GM21576 (cell line): Measurements from ENCODE around the gene NARF.
"Not testable (repeated sequence)": the region's sequence is repeated elsewhere in the genome, so short reads cannot be mapped to it uniquely, and the experiment has no call there.

Experiments
- ATAC-seq: cut with Tn5 transposase; IDR thresholded peaks from one replicate; pipeline ENCODE4 v1.9.1; 2021; ENCODE audit warnings: mild to moderate bottlenecking, moderate library complexity; ENCODE audit not compliant: unreplicated experiment

NARF gene

GRCh38 chr17:82458179-82458884 is at the start of gene NARF:
TSS of gene NARF (plus strand) at chr17:82458741. CDS start at chr17:82458804, 63 bp downstream.
- peak; percentile 93 for ATAC-seq

- ATAC-seq, result no peak
Measured at GRCh38 chr17:82408938-82409318, 49.6 kb upstream of the NARF start.

GRCh38 chr17:82410014-82410716 is 48.4 kb upstream of the NARF start:
- ATAC-seq, result no peak

DNA sequence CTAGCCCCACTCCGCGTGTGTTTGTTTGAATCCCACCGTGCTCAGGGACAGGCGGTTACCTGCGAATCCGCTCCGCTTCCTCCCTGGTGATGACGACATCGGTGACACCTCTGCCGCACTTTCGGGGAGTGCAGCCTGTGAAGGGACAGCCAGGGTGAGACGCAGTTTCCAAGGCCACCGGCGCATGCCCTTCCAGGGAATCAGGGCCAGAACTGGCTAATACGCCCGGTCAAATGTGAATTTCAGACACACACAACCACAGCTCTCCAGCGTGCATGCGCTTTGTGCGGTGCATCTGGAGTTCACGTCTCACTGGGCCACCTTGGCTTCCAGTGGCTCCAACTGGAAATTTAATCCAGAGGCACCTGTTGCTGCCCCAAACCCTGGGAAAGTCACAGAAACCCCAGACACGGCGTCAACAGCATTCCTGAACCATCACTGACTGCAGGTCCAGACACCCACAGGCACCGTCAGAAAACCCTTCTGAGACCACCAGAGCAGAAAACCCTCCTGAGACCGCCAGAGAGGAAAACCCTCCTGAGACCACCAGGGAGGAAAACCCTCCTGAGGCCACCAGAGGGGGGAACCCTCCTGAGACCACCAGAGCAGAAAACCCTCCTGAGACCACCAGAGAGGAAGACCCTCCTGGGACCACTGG is 47.0 kb upstream of the NARF start:
- ATAC-seq, result no peak

DNA sequence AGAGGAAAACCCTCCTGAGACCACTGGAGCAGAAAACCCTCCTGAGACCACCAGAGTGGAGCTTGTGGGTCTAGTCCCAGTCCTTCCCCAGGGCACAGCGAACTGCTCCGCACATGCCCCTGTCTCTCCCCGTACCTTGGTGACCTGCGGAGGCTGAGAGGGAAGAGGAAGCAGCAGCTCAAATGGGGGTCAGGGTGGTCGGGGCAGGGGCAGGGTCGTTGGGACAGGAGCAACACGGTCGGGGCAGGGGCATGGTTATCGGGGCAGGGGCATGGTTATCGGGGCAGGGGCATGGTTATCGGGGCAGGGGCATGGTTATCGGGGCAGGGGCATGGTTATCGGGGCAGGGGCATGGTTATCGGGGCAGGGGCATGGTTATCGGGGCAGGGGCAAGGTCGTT is 46.5 kb upstream of the NARF start:
- ATAC-seq, result not testable (repeated sequence)

- no peak for ATAC-seq
Measured at GRCh38 chr17:82412535-82413520, 45.7 kb upstream of the NARF start.

- no peak for ATAC-seq
Measured at GRCh38 chr17:82414548-82415281, 43.8 kb upstream of the NARF start.

- ATAC-seq, result no peak
Measured at GRCh38 chr17:82415336-82415735, 43.2 kb upstream of the NARF start.

DNA sequence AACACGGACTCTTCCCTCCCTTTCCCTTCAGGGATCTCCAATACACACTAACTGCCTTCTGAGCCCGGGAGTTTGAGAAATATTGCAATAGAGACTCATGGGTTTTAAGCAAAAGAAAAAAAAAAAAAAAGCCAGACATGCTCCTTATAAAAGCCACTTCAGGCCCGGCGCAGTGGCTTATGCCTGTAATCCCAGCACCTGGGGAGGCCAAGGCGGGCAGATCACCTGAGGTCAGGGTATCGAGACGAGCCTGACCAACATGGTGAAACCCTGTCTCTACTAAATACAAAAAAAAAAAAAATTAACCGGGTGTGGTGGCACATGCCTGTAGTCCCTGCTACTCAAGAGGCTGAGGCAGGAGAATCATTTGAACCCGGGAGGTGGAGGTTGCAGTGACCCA is 42.8 kb upstream of the NARF start:
- ATAC-seq, result no peak

- no peak for ATAC-seq
Measured at GRCh38 chr17:82416264-82416663, 42.3 kb upstream of the NARF start.

DNA sequence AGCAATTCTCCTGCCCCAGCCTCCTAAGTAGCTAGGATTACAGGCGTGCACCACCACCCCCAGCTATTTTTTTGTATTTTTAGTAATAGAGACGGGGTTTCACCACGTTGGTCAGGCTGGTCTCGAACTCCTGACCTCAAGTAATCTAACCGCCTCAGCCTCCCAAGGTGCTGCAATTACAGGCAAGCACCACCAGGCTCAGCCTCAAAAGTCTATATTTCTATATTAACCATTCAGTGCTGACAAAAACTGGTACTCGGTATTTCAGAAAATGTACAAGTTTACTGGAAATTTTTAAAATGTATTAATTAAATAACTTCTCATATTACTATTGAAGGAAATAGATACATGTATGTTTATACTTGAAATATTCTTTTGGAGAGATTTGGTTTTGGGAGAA is 41.8 kb upstream of the NARF start:
- no peak for ATAC-seq

DNA sequence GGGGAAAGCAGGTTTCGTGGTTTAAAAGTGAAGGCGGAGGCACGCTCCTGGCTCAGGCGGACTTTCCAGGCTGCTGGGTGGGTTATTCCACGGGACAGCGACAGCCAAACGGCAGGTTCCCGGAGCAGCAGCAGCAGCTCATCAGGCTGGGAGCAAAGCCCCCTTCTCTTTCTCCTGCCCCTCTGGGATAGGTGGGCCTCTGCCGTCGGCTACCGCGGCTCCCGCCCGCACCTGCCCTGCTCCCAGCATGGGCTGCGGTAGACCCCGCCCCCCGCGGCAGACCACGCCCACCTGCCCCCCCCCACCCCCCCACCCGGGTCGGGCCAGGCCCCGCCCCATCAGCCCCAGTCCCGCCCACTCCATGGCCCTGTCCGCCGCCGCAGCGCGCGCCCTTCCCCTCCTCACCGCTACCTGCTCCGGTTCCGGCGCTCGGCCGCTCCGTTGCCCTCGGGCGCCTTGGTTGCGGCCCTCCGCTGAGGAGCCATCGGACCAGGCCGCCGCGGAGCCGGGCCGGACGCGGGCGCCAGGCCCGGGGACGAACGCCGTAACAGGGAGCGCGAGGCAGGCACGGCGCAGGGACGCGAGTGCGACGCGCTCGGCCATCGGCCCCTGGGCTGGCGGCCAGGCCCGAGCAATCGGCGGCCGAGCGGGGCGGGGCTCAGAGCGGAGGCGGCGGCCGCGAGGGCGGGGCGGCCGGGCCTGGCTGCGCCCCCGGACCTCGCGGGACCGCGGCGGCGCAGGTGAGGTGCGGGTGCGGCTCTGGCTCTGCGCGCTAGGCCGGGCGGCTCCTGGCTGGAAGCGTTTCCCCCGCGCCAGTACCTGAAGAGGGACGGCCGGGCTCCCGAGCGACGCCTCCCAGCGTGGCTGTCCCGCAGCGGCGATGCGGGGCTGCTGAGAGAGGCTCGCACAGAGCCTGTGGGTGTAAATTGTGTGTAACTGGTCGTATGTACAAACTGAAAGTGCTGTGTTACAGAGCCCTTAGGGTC is 40.2 kb upstream of the NARF start, which contains the start of the genes HEXD and OGFOD3:
Gene HEXD, plus strand, starts transcription at position 347 of the 986 bp plus-strand sequence. CDS start 1,453 bp downstream, outside the sequence.
Gene OGFOD3, minus strand, starts transcription at position 586 of the 986 bp plus-strand sequence. Its CDS starts 101 bp downstream, at position 485.
- peak; percentile 76 for ATAC-seq

GRCh38 chr17:82419540-82419939 is 39.0 kb upstream of the NARF start:
- ATAC-seq, result no peak

DNA sequence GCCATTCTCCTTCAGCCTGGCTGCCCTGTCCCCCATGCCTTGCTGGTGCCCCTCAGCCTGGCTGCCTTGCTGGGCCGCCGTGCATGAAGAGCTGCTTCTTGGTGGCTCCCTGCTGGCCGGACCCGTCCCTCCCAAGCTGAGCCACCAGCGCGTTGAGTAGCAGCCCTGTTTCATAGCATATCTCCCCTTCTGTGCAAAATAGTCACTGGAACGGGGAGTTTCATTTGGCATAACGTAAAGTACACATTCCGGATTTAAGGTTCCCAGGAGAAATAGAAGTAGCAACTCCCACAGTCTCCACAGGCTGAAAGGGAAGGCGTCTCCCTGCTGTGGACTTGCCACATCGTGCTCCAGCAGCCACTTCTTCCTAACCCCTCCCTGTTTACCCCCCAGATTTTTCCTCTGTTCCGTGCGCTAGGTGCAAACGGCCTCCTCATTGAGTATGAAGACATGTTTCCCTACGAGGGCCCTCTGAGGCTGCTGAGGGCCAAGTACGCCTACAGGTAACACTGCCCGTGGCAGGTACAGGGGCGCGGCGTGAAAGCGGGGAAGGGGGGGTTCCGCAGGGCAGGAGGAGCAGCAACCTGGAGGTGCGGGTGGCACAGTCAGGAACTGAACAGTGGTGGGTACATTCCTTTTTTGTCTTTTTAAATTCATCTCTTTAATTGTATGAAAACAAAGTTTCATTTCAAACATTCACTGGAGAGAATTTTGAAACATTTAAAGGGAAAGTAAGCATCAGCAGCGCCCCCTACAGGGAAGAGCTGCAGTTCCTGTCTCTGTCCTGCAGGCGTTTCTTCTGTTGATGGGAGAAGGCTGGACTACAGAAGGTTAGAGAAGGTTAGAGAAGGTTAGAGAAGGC is 34.3 kb upstream of the NARF start:
- ATAC-seq, result no peak

GRCh38 chr17:82424863-82425159 is 33.7 kb upstream of the NARF start:
- ATAC-seq, result no peak

DNA sequence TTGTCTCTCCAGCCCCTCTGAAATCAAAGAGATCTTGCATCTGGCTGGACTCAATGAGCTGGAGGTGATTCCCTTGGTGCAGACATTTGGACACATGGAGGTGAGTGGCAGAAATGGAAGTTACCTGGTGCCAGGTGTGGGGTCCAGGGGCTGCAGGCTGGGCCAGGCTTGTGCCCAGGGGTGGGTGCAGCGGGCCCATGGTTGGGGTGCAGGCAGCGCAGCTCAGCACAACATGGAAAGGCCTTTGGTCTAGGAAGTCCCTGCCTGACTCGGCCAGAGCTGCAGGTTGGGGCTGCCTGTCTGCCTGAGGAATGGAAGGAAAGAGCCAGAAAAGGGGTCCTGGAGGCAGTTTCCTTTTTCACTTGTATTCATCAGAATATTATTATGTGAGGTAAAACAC is 30.0 kb upstream of the NARF start:
- ATAC-seq, result no peak

DNA sequence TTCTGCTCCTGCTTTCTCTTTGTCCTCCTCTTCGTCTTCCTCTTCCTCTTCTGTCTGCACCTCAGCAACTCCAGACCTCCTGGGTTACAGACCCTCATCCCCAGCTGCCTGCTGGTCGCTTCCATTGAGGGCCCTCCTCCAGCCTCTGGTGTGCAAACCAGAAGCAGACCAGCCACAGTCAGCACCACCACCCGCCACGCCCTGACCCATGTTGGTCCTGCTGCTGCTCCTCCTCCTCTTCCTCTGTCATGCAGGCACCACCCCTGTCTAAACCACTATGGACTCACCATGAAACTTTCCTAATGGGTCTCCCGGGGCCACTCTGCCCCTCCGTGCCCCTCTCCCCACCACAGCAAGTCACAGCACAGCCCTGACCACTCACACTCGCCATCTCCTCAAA is 28.7 kb upstream of the NARF start:
- ATAC-seq, result no peak

GRCh38 chr17:82432017-82432416 is 26.5 kb upstream of the NARF start:
- no peak for ATAC-seq
